Measurements from ENCODE around the gene EIF4H.
A peak's percentile ranks its signal among the peaks of the same experiment; 100 is the strongest.
"Not testable (repeated sequence)": the region's sequence is repeated elsewhere in the genome, so short reads cannot be mapped to it uniquely, and the experiment has no call there.

EIF4H gene

DNA sequence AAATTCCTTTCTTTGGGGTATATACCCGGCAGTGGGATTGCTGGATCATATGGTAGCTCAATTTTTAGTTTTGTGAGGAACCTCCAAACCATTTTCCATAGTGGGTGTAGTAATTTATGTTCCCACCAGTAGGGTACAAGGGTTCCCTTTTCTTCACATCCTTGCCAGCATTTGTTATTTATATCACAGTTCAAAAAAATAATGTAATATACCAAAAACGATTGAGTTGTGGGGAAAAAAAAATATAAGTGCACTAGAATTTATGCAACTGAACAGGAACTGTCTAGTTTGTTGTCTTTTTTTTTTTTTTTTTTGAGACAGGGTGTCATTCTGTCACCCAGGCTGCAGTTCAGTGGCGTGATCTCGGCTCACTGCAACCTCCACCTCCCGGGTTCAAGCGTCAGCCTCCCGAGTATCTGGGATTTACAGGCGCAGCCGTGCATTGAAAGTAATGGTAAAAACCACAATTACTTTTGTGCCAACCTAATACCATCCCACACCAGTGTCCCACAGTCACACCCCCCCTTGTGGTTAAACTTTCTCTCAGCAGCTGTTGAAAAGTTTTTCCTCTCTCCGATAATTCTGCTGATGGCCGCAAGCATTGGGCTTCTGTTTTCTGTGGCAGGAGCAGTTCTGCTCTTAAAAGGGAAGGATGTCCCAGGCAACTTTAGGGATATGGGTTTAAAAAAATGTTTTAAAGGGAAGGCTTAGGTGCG, 28.8 kb downstream of the EIF4H start:
- DNase-seq, result peak; percentile 59

DNA sequence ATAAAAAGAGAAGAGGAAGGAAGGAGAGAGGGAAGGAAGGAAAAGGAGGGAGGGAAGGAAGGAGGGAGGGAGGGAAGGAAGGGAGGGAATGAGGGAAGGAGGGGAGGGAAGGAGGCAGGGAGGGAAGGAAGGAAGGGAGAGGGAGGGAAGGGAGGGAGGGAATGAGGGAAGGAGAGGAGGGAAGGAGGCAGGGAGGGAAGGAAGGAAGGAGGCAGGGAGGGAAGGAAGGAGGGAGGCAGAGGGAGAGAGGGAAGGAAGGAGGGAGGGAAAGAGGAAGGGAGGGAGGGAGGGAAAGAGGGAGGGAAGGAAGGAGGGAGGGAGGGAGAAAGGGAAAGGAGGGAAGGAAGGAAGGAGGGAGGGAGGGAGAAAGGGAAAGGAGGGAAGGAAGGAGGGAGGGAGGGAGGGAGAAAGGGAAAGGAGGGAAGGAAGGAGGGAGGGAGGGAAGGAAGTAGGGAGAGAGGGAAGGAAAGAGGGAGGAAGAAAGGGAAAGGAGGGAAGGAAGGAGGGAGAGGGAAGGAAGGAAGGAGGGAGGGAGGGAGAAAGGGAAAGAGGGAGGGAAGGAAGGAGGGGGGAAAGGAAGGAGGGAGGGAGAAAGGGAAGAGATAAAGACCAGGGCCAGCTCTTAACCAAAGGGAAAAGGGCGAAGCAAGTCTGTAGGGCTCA, 29.9 kb downstream of the EIF4H start:
- DNase-seq, result no peak

DNA sequence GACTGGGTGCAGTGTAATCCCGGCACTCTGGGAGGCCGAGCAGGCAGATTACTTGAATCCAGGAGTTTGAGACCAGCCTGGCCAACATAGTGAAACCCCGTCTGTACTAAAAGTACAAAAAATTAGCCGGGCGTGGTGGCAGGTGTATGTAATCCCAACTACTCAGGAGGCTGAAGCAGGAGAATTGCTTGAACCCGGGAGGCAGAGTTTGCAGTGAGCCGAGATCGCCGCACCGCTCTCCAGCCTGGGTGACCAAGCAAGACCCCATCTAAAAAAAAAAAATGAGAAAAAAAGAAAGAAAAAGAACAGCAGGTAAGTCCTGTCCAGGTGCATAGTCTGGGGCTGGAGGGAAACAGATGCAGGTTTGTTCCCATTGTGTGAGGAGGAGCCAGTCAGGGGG, 31.9 kb downstream of the EIF4H start:
- DNase-seq, result not testable (repeated sequence)

- DNase-seq, result peak; percentile 56
Measured at GRCh38 chr7:74206589-74207120, 32.5 kb downstream of the EIF4H start.

- no peak for DNase-seq
Measured at GRCh38 chr7:74207586-74207985, 33.4 kb downstream of the EIF4H start.

GRCh38 chr7:74208241-74208640, 34.1 kb downstream of the EIF4H start:
- not testable (repeated sequence) for DNase-seq

- DNase-seq, result no peak
Measured at GRCh38 chr7:74212661-74213060, 38.5 kb downstream of the EIF4H start.

DNA sequence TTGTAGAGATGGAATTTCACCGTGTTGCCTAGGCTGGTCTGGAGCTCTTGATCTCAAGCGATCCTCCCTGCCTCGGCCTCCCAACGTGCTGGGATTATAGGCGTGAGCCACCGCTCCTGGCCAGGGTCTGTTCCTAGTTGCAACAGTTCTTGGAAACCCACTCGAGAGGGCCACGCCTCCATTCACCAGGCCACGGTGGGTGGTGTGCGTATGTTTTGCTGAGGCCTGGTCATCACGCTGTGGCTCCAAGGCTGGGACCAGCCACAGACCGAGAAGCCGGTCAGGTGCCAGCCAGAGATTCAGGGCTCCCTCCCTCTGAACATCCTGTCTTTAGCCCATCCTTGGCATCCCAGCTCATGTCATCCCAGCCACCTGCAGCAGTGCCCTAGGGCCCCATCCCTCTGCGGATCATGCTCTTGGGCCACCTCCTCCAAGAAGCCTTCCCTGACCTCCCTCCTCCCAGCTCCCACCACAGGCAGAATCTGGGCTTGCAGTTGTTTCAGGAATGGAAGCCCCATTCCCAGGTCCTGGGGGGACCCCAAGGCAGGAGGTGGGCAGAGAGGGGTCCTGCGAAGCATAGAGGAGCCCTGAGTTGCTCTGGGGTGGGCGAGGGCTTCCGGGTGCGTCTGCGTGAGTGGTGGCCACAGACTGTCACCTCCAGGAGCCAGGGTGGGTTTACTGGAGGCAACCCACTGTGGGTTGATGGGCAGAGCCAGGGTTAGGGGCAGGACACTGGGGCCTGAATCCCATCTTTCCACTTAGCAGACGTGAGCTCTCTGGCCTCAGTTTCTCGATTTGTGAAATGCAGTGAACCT, 40.9 kb downstream of the EIF4H start:
- no peak for DNase-seq

- DNase-seq, result no peak
Measured at GRCh38 chr7:74215921-74216320, 41.8 kb downstream of the EIF4H start.

- no peak for DNase-seq
Measured at GRCh38 chr7:74216361-74216761, 42.2 kb downstream of the EIF4H start.

DNA sequence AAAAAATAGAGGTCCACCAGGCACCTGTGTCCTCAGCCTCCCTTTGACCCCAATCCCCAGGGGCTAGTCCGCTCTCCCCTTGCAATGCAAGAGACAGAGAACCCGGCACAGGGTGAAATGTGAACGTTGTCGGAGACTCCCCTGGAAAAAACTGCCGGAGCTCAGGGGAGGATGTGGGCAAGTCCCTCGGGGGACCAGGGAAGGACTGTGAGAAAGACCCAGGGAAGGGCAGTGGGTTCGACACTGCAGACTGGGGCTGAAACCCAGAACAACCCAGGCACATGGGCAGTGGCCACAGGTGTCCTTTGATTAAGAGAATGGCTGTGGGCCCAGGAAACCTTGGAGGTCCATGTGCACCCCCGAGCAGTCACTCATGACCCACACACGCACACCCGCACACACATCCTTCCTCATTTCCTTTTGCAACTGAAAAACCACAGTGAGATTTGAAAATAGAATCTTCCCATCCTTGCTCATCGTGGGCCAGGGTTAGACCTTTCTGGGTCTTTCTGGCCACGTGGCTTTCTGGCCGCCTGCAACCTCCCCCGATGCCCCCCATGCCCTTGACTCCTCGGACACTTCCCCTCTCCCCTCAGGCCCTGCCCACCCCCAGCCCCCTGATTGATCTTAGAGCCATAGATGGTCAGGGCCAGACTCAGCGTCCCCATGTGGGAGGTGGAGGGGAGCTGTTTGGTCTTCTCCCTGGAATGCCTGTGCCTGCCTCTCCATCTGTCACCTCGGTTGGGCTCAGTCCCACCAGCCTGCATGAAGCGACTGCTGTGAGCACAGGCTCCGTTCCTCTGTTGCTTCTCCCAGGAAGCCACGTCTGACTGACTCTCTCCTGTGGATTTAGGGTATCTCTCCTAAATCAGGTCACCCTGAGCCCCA, 43.5 kb downstream of the EIF4H start:
- DNase-seq, result peak; percentile 9

DNA sequence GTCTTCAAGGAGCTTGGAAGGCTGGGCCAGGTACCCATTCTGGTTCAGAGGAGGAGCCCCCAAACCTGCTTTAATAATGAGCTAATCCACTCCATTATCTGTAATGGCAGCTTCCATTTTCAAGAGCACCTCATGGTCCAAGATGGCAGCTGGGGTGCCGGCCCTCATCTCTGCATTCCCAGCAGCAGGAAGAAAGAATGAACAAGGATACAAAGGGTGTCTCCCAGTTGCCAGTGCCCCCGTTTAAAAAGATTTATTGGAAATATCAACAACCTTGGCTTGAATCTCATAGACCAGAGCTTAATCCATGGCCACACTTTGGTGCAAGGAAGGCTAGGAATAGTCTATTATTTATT, 44.2 kb downstream of the EIF4H start:
- no peak for DNase-seq

DNA sequence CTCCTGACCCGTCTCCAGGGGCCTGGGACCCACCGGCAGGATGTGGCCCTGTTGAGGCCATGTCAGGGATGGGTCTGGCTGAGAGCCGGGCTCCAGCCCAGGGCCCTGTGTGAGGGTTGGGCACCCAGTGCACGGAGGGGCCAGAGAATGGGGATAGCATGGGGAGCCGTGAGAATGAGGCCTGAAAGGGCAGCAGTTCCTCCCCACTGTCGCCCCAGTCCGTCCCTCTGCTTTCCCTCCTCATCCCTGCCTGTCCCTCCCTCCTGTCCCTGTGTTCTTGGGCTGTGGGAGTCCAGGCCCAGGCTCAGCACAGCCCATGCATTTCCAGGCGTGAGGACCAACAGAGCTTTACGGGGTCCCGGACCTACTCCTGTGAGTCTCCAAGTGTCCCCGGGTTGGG, 45.3 kb downstream of the EIF4H start:
- DNase-seq, result no peak

- DNase-seq, result no peak
Measured at GRCh38 chr7:74220229-74220628, 46.1 kb downstream of the EIF4H start.

DNA sequence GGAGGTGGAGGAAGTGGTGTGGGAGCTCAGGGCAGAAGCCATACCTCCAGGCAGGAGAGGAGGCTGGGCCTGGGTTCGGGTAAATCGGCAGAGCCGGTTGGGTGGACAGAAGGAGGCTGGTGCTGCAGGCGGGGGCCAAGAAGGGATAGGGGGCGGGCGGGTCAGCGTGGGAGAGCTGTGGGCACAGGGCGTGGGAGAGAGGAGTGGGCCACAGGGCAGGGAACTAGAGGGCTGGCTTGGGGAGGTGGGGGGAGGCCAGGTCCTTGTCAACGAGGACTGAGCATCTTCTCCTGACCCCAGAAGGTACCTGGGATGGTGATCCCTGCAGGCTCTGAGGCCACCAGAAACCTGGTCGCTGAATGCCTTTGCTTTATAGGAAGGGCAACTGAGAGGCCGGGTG, 47.6 kb downstream of the EIF4H start:
- no peak for DNase-seq

DNA sequence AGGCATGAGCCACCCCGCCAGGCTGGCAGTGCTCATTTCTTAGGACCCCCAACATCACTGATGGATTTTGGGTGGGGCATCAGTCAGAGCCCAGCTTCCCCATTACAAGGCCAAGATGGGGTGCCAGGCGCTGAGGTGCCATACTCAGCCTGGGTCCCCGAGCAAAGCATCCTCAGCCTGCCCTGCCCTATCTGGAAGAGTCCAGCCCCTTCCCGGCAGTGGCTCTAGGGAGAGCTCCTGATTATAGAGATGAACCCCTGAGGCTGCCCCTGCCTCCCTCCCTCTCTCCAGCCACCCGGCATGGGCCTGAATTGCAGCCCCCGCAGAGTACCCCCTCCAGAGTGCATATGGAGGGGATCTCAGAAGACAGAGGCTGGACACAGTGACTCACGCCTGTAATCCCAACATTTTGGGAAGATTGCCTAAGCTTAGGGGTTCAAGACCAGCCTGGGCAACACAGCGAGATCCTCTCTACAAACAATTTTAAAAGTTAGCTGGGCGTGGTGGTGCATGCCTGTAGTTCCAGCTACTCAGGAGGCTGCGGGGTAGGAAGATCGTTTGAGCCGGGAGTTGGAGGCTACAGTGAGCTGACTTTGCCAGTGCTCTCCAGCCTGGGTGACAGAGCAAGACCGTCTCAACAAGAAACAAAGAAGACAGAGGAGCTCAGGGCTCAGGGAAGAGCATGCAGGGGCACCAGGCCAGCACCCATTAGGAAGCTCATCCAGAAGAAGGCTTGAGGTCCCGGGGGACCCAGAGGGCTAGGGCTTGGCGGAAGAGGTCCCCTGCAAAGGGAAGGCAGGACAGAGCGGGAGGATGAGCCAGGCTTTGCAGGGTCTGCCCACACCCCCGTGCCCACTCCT, 48.9 kb downstream of the EIF4H start:
- no peak for DNase-seq

- DNase-seq, result no peak
Measured at GRCh38 chr7:74223711-74224510, 49.8 kb downstream of the EIF4H start.

GRCh38 chr7:74224511-74224832, 50.3 kb downstream of the EIF4H start:
- no peak for DNase-seq

DNA sequence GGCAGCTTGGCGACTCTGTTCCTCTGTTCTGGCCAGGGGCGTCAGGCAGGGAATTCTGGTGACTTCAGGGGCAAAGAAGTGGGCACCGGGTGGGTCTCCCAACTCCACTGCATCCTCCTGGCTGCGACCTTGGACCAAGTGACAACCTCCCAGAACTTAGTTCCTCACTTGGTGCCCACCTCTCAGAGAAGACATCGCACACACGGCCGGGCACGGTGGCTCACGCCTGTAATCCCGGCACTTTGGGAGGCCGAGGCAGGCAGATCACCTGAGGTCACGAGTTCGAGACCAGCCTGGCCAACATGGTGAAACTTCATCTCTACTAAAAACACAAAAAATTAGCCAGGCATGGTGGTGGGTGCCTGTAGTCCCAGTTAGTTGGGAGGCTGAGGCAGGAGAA, 50.8 kb downstream of the EIF4H start:
- DNase-seq, result not testable (repeated sequence)

DNA sequence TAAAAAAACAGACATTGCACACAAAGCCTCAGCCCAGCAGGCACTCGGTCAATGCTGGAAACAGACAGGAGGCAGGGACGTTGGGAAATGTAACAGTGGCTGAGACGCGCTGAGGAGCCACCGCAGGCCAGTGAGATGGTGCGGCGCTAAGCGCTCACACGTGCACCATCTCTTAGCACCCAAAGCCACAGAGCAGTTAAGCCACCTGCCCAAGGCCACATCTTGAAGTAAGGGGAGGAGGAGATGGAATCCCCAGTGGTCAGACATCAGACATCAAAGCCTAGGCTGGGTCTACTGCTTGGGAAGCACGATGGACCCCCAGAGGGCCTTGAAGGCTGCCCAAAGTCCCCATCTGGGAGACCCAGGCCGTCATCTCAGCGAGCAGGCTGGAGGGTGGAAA, 51.2 kb downstream of the EIF4H start:
- no peak for DNase-seq

DNA sequence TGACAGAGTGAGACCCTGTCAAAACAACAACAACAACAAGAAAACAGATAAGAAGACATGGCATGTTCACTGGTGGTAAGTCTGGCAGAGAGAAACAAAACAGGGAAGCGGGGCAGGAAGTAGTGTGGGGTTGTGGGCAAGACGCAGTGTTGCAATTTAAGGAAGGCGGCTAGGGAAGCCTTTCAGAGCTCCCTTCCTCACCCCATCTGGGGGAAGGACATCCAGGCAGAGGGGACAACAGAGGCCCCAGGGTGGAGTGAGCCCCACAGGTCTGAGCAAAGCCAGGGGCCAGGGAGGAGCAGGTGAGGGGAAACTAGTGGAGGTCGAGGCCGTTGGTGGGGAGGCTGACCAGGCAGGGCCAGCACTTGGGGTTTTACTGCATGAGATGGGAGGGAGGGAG, 52.5 kb downstream of the EIF4H start:
- DNase-seq, result no peak

Data from fibroblast of upper back skin (primary cell).